Measurements from ENCODE around the gene ETV6.

The ETV6 gene

GRCh38 chr12:11654802-11655201 is 5.3 kb downstream of the ETV6 start:
- TF ChIP-seq CTCF (IDR thresholded peaks at IDR 0.05): no peak

GRCh38 chr12:11655842-11656241 is 6.4 kb downstream of the ETV6 start:
- no peak for TF ChIP-seq CTCF (IDR thresholded peaks at IDR 0.05)

- TF ChIP-seq CTCF (IDR thresholded peaks at IDR 0.05): no peak
Measured at GRCh38 chr12:11656550-11656949, 7.1 kb downstream of the ETV6 start.

GRCh38 chr12:11657511-11657910 is 8.0 kb downstream of the ETV6 start:
- no peak for TF ChIP-seq CTCF (IDR thresholded peaks at IDR 0.05)

- no peak for TF ChIP-seq CTCF (IDR thresholded peaks at IDR 0.05)
Measured at GRCh38 chr12:11658791-11659190, 9.3 kb downstream of the ETV6 start.

- no peak for TF ChIP-seq CTCF (IDR thresholded peaks at IDR 0.05)
Measured at GRCh38 chr12:11660624-11661023, 11.2 kb downstream of the ETV6 start.

GRCh38 chr12:11661491-11662089 is 12.1 kb downstream of the ETV6 start:
- TF ChIP-seq CTCF (IDR thresholded peaks at IDR 0.05): no peak

GRCh38 chr12:11662369-11662768 is 12.9 kb downstream of the ETV6 start:
- TF ChIP-seq CTCF (IDR thresholded peaks at IDR 0.05): no peak
